GM18867 (cell line): Measurements from ENCODE around the gene NIPBL.
A peak's percentile ranks its signal among the peaks of the same experiment; 100 is the strongest.
"Not testable (repeated sequence)": the region's sequence is repeated elsewhere in the genome, so short reads cannot be mapped to it uniquely, and the experiment has no call there.

Experiments used
- ATAC-seq: cut with Tn5 transposase; IDR thresholded peaks from one replicate; pipeline ENCODE4 v1.9.1; 2021; ENCODE audit warnings: mild to moderate bottlenecking, moderate library complexity; ENCODE audit not compliant: unreplicated experiment

The NIPBL gene

DNA sequence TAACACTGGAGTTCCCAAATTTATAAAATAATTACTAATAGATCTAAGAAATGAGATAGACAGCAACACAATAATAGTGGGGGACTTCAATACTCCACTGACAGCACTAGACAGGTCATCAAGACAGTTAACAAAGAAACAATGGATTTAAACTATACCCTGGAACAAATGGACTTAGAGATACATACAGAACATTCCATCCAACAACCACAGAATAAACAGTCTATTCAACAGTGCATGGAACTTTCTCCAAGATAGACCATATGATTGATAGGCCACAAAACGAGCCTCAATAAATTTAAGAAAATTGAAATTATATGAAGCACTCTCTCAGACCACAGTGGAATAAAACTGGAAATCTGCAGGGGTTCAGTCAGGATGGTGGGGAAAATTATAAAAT lies 209.5 kb downstream of the NIPBL start:
- ATAC-seq = not testable (repeated sequence)

DNA sequence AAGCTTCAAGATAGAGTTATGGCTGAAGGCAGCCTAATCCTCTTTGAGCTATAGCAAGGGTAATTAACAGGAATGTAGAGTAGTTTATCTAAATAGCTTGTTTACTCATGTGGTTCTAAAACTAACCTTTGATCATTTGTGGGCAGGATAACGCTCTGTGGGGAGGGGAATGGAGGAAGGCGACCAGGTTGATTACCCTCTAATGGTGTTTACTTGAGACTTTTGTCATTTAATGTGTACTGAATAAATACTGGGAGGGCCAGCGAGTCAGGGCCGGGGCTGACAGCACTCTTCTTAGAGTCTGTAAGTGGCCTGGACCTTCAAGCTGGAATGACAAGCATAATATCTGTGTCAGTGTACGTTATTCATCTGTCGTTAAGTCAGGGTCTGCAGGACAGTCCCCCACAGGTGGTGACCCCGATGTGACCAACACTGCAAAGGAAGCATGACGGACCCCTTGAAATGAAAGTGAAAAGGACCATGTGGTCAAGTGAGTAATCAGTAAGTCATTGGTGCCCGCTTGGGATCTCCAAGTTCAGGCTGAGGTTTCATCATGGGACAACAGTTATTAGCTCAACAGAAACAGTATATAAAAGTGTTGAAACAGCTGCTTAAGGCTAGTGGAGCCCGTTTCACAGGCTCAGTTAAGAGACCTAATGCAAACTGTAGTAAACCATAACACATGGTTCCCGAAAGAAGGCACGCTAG lies 210.1 kb downstream of the NIPBL start:
- no peak for ATAC-seq

DNA sequence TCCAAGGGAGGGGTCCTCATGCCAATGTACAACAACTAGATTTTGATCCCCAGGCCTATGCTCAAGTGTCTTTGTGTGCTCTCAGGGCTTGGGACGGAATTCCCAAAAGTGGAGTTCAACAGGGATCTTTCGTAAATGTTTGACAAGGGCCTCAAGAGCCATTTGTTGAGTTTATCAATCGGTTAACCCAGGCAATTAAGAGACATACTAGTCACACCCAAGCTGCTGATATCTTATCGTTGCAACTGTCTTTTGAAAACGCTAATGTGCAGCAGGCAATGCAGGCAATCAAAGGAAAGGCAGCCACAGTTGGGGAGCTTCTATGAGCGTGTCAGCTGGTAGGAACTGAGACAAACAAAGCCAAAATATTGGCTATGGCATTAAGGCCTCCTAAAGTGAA lies 211.4 kb downstream of the NIPBL start:
- ATAC-seq = no peak

DNA sequence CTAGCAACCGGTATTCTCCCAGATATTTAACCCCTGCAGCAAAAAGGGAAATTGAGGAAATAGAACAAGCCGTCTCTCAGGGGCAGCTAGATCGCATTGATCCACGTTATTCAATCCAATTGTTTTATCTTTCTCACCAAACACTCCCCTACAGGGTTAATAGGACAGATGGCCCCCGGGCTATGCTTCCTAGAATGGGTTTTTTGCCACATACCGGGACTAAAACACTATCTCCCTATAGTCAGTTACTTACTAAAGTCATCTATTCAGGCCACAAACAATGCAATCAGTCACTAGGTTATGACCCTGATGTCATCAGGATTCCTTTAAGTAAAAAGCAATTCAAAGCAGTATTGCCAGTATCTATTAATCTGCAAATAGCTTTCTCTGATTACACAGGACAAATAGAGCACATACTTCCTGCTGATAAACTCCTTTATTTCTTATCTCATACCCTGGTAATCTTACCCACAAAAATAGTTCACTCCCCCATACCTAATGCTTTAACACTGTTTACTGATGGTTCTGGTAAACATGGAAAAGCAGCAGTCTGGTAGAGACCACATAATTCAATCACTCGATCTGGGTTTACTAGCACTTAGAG lies 213.7 kb downstream of the NIPBL start:
- ATAC-seq = no peak

DNA sequence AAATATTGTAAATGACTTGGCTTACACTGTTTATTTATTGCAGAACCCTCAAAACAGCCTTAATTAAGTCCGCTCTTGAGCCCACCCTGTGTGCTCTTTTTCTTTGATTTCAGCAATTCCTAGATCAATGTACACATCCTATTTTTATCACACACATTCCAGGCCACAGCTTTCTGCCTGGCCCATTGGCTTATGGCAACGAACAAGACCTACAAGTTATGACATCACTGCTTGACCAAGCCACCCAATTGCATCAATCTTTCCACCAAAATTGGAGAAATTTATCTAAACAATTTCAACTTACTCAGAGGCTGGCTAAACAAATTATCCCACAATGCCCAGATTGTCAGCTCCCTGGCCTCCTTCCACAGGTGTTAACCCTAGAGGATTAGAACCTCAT lies 214.2 kb downstream of the NIPBL start:
- ATAC-seq = no peak

DNA sequence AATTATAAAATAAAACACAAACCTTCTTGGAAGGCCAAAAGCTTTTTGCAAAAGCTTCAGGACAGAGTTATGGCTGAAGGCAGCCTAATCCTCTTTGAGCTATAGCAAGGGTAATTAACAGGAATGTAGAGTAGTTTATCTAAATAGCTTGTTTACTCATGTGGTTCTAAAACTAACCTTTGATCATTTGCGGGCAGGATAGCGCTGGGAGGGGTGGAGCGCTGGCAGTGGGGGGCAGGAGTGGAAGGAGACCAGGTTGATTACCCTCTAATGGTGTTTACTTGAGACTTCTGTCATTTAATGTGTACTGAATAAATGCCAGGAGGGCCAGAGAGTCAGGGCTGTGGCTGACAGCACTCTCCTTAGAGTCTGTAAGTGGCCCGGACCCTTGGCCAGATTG lies 217.2 kb downstream of the NIPBL start:
- ATAC-seq = not testable (repeated sequence)

DNA sequence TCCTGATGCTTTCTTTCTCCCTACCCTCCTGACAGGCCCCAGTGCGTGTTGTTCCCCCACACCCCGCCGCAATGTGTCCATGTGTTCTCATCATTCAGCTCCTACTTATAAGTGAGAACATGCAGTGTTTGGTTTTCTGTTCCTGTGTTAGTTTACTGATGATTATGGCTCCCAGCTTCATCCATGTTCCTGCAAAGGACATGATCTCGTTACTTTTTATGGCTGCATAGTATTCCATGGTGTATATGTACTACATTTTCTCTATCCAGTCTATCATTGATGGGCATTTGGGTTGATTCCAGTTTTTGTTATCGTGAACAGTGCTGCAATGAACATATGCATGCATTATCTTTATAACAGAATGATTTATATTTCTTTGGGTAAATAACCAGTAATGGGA lies 222.7 kb downstream of the NIPBL start:
- not testable (repeated sequence) for ATAC-seq

DNA sequence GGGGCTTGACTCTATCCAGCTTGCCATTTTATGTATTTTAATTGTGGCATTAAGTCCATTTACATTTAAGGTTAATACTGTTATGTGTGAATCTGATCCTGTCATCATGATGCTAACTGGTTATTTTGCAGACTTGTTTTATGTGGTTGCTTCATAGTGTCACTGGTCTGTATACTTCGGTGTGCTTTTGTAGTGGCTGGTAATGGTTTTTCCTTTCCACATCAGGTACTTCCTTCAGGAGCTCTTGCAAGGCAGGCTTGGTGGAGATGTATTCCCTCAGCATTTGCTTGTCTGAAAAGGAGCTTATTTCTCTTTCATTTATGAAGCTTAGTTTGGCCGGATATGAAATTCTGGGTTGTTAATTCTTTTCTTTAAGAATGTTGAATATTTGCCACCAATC lies 226.7 kb downstream of the NIPBL start:
- no peak for ATAC-seq

DNA sequence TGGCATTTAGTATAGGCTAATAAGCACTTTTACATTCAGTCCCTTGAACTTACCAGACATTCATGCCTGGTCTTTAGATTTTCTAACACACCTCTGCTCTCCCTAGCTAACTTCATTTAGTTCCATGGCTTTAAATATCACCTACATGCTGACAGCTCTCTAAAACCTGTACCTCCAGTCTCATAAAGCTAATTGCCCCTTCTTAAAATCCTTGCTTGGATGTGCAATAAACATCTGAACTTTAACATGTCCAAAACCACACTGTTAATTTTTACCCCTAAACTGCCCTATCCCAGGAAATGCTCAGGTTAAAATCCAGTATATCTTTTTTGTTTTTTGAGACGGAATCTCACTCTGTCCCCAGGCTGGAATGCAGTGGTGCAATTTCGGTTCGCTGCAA lies 232.8 kb downstream of the NIPBL start:
- no peak for ATAC-seq

DNA sequence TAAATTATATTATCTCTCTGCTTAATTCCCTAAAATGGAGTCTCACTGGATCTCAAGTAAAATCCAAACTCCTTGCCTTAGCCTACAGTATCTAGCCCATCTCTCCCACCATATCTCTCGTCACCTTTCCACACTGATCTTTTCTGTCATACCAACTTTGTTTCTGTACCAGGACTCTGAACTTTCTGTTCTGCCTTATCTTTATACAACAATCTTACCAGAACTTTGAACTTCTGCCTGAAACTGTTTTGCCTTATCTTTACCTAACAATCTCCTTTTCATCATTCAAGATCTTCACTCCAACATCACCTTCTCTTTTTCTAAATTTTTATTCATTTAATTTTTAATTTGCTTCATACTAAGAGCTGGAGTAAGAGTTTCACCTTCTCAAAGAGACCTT lies 233.6 kb downstream of the NIPBL start:
- no peak for ATAC-seq

DNA sequence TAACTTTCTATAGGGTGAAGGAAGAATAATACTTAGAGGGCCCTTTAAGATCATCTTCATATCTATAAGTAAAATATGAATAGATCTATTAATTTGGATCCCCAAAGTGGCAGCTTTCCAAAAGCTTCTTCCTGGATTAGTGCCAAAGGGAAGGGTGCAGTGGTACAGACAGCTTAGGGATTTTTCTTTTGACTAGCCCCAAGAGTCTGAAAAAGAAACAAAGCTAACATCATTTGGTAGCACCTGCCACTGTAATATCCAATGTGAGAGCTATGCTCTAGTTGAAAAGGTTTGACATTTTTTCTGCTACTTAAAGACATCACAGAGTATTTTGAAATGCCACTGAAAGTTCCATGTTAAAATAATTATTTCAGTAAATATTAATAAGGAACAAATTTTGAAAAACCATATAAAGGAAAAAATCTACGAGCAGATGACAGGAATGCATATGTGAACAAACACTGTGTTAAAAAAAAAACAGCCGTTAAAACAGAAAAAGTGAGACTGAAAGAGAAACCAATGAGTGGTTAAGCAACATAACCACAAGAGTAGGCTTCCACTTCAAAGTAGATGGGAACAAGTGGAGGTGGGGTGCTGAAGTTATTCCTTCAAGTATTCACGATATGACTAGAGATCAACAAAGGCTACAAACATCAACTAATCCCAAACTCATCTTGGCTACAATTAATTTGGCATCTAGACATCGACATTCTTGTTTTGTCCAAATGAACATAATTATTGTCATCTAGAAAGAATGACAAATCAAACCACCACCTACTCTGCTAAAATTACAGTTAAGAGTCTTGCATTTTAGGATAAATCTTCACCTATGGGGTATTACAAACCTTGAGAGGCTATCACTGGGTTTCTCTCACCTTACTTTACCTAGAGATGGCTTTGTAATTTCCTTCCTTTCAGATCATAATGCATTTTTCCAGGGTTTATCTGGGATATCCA lies 235.1 kb downstream of the NIPBL start:
- ATAC-seq = peak; percentile 88

DNA sequence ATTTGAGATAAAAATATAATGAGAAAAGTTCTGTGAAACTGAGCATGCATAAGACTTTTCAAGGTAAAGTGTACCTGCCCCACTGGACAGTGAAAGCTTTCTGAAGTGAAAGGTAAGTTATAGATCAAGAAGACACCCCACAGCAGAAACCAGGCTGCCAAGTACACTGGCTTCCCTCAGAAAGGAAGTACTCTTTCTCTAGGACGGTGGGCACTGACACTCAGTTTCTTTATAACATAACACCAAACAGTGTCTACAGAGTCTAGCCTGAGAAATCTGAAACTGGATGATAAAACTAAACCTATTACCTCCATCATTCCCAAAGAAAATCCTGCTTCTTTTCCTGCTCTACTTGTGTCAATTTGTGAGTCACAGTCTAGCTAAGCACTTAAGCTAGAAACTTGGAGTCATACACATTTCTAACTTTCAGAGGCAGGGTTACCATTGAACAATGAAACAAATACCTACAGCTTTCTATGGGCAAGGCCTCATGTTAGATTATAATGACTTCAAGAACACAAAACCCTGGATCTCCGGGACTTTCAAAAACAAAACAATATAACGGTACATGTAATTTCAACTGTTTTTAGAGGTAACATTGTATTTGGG lies 235.9 kb downstream of the NIPBL start:
- peak; percentile 38 for ATAC-seq
